GM12892 (cell line): Measurements from ENCODE around the gene LRGUK.

Experiments used
- DNase-seq: peaks from one replicate; pipeline ENCODE4 v3.0.0; 2011; ENCODE audit not compliant: insufficient read length
- FAIRE-seq: peaks from 2 replicates; lab custom pipeline; 2011; peaks lifted over from hg19 to GRCh38; lab: Jason Lieb, UNC
- POLR2A ChIP-seq: IDR thresholded peaks from 2 replicates; pipeline ENCODE4 v1.6.1; 2011; ENCODE audit warnings: low read depth, low read length, control low read depth
- POLR2AphosphoS5 ChIP-seq: IDR thresholded peaks from 2 replicates; pipeline ENCODE4 v1.6.1; 2011; ENCODE audit warnings: low read depth, low read length, control low read depth
- TAF1 ChIP-seq: IDR thresholded peaks from 2 replicates; pipeline ENCODE4 v1.6.1; 2011; ENCODE audit warnings: low read depth, mild to moderate bottlenecking, control low read depth, low read length, borderline replicate concordance

The LRGUK gene

DNA sequence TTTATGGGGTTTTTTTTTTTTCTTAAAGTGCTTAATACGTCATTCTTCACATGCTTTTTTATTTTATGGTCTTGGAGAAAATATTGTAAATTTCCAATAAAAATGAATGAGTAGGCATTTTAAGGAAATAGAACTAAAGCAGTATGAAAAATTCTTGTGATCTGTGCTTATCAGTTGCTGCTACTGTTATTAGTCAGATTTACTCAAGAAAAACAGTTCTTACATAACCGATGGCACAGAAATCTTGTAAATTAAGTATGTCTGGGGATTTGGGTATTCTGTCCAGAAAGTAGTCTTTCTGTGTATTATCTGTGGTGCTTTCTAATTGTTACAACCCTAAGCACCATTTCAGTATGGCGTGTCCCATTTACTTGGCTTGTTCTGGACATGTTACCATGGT, 64.7 kb downstream of the LRGUK start:
- no peak for TF ChIP-seq TAF1
- no peak for TF ChIP-seq POLR2A
- no peak for TF ChIP-seq POLR2AphosphoS5
- FAIRE-seq (no peak), DNase-seq (no peak)

DNA sequence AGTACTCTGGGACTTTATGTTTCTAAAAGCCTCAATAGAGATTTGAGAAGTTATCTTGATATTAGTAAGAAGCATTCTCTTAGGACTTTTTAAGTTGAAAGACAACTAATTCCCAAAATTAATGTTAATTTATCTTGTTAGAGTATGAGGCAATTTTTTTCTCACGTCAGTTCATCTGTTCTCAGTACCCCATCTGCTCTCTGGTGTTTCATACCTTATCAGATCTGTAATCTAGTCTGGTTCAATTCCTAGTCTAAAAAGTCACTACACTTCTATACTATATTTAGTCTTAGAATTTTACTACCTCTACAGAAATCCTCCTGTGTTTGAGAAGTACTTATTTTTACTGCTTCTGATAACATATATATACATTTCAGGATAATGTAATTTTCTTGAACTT, 66.1 kb downstream of the LRGUK start:
- DNase-seq (no peak), FAIRE-seq (no peak)

DNA sequence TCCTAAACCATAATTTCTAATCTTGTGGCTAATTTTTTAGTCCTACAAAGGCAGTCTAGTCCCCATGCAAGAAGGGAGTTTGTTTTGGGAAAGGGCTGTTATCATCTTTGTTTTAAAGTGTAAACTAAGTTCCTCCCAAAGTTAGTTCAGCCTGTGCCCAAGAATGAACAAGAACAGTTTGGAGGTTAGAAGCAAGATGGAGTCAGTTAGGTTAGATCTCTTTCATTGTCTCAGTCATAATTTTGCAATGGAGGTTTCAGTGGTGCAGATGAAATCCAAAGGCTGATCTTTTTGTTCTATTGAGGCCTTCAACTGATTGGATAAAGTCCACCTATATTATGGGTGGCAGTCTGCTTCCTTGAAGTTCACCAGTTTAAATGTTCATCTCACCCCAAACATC, 68.1 kb downstream of the LRGUK start:
- no peak for FAIRE-seq
- TF ChIP-seq TAF1, result no peak
- TF ChIP-seq POLR2AphosphoS5, result no peak
- no peak for TF ChIP-seq POLR2A

More for the DNA sequence above, 66.1 kb downstream of the LRGUK start:
- no peak for TF ChIP-seq POLR2AphosphoS5

DNA sequence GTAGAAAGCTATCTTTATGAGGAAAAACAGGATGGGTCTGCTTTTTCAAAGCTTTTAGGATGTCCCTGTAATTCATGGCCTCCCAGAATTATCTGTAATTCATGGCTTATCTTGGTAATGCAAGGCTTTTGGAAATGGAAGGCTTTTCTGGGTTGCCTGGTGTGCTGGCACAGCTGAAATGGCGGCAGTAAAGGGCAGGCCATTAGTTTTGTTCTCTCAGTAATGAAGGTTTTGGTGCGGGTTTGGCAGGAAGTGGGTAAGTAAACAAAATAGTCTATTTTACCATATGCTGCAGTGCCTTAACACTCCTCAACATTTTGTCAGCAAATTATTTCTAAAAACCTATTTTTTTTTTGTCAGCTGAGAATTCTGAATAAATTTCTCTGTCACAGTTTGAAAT, 69.3 kb downstream of the LRGUK start:
- no peak for FAIRE-seq
- DNase-seq, result no peak
- no peak for TF ChIP-seq POLR2AphosphoS5
- TF ChIP-seq TAF1, result no peak
- TF ChIP-seq POLR2A, result no peak

More for the DNA sequence above, 68.1 kb downstream of the LRGUK start:
- DNase-seq, result no peak

DNA sequence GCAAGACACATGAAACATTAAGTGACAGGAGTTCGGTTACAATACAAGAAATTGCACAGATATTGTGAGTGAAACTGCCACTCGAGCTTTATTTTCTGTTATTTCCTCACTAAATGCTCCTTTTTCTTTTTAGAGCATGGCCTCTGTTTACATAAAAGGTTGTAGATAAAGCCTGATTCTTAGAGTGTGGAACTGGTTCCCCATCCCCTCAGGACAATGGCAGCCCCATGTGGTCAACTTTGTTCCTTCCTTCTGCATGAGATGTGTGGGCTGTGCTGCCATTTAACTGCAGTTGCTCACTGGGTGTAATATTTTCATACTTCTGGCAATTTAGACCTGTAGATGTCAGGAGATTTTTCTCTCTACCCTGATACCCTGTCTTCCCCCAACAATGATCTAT, 70.2 kb downstream of the LRGUK start:
- FAIRE-seq (no peak), DNase-seq (no peak)
- TF ChIP-seq POLR2AphosphoS5 (no peak), POLR2A (no peak), TAF1 (no peak)

DNA sequence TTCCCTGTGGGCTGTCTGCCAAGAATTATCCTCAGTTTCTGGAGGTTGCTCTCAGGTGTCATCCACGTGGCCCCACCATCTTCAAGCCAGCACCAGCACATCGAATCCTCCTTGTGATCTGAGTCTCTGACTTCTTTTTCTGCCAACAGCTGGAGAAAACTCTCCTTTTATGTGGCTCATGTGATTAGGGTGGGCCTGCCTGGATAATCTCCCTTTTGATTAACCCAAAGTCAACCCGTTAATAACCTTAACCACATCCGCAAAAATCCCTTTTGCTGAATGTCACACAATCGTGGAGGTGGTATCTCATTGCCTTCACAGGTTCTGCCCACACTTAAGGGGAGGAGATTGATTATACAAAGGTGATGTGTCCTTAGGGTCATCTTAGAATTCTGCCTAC, 73.8 kb downstream of the LRGUK start:
- TF ChIP-seq TAF1, result no peak
- no peak for TF ChIP-seq POLR2A
- no peak for TF ChIP-seq POLR2AphosphoS5
- FAIRE-seq (no peak), DNase-seq (no peak)

DNA sequence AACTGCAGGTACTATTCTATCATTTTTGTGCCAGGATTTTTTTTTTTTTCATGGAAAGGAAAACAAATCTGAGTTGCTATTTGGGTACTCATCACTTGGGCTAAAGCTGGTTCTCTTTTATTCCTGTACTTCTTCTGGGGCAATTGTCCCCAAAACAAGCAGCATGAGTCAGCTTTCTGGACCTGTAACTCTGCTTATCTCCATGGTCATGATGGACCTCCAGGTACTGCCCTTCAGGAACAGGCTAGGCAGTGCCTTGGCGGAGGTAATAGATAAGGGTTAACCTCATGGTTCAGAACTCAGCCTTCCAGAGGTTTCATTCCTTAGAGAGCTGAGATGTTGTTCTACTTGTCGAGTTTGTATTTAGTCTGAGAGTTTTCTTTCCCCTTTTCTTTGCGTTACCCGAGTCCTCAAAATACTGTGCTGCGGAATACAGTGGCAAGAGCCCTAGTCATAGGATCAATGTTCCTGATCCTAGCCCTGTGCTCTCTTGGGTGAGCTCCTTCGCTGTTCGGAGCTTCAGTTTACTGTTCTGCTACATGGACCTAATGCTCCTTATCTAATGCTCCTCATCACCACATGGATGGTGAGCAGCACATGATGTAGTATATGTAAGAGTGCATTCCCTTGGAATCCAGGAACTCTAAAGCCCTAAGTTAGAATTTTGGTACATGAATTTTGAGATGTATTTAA, 74.6 kb downstream of the LRGUK start:
- DNase-seq (no peak), FAIRE-seq (no peak)
- TF ChIP-seq TAF1, result no peak
- TF ChIP-seq POLR2AphosphoS5, result no peak
- no peak for TF ChIP-seq POLR2A

DNA sequence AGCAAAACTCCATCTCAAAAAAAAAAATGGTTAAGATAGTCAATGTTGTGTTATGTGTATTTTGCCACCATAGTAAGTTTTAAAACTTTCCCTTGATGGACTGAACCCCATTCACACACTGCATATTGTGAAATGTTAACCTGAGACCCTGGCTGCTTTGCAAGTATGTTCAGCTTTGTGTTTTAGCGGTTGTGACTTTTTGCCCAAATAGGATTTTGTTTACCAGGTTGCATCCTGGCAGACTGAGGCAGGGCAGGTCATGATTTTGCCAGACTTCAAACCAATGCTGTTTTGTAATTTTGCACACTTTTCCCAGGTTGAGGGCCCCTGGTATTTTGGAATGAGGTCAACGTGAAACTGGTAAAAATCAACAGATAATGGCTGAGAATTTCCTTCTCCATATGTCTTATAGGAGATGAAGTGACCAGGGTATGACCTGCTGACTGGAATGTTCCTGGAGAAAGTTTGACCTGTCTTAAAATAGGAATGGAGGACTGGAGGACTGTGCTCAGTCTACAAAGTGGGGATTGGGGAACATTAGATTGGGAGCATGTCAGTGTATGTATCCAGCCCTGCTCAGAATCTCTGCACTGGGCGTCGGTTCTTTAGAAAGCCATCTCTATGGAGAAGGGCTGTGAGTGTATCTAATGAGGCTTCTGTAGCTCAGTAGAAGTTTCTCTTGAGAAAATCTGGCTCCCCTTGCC, 76.2 kb downstream of the LRGUK start:
- no peak for FAIRE-seq
- TF ChIP-seq TAF1 (no peak), POLR2A (no peak), POLR2AphosphoS5 (no peak)
- DNase-seq, result no peak

DNA sequence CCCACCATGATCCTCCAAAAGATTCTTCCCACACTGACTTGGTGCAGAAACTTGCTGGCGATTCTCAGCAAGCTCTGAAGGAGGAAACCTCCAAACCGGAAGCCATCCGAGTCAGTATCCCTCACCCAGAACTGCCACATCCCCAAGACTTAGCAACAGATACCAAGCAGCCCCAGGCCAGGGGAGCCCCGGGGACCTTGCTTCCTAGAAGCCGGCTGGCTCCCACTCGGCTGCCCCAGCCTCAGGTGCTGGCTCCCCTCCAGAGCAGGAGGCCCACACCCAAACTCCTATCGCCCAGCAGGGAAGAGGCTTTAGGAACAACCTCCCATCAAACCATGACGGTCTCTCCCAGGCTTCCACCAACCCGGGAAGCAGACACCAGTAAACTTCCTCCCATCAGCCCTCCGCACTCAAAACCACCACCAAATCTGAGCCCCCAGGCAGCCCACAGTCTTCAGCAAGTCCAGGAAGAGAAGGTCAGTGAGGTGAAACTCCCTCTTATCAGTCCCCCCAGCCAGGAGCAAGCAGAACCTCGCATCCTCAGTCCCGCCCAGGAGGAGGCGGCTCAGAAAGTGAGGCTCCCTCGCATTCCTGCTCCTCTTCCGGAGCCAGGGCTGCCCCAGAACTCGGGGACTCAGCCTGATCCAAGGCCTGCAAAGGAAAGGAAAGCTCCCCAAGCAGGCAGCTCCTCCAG, 82.3 kb downstream of the LRGUK start:
- FAIRE-seq (no peak), DNase-seq (no peak)
- TF ChIP-seq POLR2AphosphoS5 (no peak), POLR2A (no peak), TAF1 (no peak)

DNA sequence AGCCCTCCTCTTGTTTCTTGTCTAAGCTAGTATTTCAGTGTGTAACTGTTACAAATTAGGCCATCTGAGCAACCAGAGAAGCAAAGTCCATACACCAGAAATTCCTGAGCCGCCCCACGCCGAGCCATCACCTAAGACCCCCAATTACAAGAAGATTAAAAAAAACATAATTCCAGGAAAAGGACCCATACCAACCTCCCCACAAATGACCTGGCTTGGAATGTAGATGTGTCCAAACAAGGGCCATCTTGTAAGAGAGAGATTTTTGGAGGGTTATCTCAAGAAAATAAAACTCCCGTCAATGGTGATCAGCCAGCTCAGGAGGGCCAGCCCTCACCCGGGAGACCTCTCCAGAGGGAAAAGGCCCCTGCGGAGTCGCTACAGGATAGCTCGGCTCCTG, 83.1 kb downstream of the LRGUK start:
- TF ChIP-seq TAF1, result no peak
- no peak for TF ChIP-seq POLR2AphosphoS5
- TF ChIP-seq POLR2A, result no peak
- DNase-seq (no peak), FAIRE-seq (no peak)

DNA sequence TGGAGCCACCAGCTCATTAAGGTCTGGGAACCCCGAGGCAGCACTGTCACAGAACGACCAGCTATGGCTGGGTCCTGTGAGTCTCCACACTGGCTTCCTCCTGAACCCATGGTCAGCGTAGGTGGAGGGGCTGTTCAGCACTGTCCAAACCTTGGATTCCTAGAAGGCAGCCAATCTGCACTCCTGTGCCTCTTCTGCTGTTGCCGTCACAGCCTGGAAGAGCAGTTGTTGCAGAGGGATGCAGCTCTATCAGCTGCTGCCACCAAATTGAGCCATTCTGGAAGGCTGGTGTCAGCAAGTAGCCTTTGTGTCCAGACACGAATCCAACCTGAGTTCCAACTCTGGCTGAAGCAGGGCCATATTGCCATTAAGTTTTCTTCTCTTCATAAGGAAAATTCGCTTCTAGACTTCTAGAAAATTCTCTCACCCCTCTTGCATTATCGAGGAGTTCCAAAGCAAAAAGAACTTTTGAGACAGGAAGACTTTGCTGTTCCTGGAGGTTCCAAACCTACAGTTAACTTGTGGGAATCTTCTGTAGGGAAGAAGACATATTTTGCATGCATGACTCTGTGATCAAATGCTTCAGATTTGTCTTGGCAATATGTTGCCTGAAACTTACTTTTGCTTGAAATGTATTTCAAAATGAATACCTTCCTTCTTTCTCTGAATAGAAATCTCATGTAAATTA, 84.0 kb downstream of the LRGUK start:
- no peak for DNase-seq
- no peak for FAIRE-seq
- TF ChIP-seq POLR2AphosphoS5 (no peak), POLR2A (no peak), TAF1 (no peak)

DNA sequence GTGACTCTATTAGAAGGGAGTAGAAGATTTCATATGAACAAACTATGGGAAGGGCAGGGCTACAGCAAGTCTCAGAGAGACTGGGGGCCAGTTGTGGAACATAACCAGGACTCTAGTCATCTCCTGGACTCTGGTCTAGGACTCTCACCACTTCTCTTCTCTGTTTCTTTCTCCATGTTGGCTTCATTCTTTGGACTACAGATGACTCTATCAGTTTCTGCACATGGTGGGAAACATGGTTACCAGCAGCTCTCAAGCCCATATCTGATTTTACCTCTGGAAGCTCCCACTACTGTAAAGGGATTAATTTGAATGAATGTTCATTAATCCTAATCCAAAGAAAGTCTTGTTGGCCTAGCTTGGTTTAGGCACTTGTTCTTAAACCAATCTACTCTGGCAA, 84.7 kb downstream of the LRGUK start:
- FAIRE-seq (no peak), DNase-seq (no peak)
- TF ChIP-seq POLR2A (no peak), TAF1 (no peak), POLR2AphosphoS5 (no peak)
